Effector CD8-positive, alpha-beta T cell (primary cell): ENCODE results near the gene U2AF1L4.

Experiments used
- DNase-seq: peaks from one replicate; lab custom pipeline; 2025; lab: John Stamatoyannopoulos, UW
- total RNA-seq, 4 experiments: gene quantifications; one replicate each; lab custom pipeline; 2026; lab: John Stamatoyannopoulos, UW

The U2AF1L4 gene, protein sequence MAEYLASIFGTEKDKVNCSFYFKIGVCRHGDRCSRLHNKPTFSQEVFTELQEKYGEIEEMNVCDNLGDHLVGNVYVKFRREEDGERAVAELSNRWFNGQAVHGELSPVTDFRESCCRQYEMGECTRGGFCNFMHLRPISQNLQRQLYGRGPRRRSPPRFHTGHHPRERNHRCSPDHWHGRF
- 3.8 to 6.2 (median 4.3) reads per million in 4 experiments for total RNA-seq

DNA sequence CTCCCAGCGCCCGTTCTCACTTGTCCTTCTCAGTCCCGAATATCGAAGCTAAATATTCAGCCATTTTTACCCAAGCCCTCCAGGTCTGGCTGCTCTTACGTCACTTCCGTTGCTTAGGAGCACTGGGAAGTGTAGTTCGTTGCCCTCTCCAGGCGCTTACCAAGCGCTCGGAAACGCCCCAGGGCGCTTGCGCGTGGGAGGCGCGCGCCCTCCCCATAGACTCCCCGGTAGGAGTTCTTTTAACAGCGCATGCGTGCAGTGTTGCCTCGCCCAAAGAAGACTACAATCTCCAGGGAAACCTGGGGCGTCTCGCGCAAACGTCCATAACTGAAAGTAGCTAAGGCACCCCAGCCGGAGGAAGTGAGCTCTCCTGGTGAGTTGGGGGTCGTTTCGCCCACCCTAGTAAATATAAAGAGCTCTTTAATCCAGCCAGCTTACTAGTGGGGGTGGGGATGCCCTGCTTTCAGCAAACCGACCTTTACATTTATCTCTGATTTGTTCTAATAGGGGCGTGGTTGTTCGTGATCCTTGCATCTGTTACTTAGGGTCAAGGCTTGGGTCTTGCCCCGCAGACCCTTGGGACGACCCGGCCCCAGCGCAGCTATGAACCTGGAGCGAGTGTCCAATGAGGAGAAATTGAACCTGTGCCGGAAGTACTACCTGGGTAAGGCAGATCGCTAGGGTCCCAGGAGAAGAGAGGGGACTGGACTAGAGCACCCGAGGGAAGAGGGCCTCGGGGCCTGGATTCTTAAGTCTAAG is at the start of gene U2AF1L4, which contains the start of gene PSENEN:
U2AF1L4 (minus strand) TSS at position 91 of the 759 bp plus-strand sequence; CDS start at position 64, 27 bp downstream.
PSENEN (plus strand) TSS at position 324 of the 759 bp plus-strand sequence; CDS start at position 604, 280 bp downstream.
- peak; percentile 93 for DNase-seq

- no peak for DNase-seq
Measured at GRCh38 chr19:35793381-35794165, 48.4 kb upstream of the U2AF1L4 start.

DNA sequence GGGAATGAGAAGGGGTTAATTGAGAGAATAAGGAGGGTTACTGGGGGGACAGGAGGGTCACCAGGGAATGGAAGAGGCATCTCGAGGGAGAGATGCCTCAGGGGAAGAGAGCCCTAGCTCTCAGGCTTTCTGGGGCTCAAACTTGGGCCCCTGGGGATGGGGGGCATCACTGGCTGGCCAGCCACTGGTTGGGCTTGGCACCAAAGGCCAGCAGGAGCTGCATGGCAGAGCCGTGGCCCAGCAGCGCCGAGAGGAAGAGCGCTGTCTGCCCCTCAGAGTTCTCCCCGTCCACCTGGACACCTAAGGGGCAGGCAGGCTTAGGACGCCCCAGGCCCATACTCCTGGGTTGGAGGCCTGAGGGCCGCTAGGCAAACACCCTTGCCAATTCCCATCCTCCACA is 47.7 kb upstream of the U2AF1L4 start:
- DNase-seq = no peak

GRCh38 chr19:35792312-35792711 is 47.1 kb upstream of the U2AF1L4 start:
- DNase-seq = no peak

- DNase-seq = no peak
Measured at GRCh38 chr19:35791814-35792279, 46.6 kb upstream of the U2AF1L4 start.

DNA sequence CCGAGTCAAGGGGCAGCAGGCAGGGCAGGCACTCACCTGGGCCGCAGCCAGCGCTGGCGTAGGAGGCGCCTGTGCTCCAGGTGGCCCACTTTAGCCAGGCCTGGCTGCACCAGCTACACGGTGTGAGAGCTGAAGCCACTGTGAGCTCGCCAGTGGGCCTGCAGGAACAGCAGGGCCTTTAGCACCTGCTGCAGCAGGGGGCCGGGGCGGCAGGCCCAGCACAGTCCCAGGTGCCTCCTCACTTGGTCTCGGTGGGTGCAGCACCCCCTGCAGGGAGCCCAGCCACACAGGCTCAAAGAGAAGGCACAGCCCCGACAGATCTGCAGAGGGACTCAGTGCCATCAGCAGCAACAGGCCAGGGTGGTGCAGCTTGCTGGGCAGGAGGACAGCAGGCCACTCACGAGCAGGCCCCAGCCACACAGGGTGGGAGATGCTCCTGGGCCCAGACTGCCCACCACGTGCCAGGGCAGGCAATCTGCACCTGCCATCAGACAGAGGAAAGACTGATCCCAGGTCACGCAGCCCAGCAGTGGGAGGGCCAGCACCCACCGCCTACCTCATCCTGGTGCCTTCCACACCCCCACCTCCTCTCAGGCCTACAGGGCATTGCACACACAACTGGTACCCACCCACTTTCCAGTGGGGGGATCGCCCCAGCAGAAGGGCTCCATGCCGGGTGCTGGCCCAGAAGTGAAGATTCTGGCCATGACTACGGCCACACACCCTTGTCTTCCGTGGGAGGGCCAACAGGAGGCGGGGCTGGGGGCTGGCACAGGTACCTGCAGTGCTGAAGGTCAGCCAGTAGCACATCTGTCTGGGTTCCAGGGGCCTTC is 46.0 kb upstream of the U2AF1L4 start:
- DNase-seq = no peak

GRCh38 chr19:35789978-35790944 is 45.0 kb upstream of the U2AF1L4 start:
- no peak for DNase-seq

DNA sequence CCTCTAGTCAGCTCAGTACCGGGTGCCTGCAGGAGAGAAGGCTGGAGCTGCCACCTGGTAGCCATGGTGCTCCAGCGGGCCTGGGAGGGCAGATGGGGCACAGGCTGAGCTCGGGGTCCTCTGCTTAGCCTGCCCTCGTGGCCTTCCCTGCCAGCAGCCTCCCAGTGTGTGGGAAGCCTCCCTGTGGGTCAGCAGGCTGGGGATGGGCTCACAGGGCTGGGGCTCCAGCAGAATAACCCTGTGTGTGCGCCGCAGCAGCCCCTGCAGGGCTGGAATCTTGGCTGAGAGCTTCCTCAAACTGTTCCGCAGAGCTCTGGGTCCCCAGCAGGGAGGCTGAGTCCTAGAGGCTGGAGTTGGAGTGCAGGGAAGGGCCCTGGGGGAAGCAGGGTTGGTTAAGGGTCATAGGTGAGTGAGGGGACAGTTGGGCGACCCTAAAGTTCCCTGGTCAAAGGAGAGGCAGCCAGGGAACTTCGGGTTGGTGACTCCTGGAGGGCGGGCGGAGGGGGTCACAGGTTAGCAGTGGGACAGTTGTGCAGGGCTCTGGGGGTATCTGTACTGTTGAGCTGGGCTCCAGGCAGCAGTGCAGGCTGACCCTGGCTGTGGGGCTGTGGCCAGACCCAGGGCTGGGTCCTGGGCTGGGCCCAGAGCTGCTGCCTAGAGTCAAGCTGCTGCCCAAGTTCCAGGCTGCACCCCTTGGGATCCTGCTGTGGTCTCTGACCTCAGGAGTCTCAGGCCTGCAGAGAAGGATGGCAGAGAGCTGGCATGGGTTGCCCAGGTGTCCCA is 44.2 kb upstream of the U2AF1L4 start:
- no peak for DNase-seq

DNA sequence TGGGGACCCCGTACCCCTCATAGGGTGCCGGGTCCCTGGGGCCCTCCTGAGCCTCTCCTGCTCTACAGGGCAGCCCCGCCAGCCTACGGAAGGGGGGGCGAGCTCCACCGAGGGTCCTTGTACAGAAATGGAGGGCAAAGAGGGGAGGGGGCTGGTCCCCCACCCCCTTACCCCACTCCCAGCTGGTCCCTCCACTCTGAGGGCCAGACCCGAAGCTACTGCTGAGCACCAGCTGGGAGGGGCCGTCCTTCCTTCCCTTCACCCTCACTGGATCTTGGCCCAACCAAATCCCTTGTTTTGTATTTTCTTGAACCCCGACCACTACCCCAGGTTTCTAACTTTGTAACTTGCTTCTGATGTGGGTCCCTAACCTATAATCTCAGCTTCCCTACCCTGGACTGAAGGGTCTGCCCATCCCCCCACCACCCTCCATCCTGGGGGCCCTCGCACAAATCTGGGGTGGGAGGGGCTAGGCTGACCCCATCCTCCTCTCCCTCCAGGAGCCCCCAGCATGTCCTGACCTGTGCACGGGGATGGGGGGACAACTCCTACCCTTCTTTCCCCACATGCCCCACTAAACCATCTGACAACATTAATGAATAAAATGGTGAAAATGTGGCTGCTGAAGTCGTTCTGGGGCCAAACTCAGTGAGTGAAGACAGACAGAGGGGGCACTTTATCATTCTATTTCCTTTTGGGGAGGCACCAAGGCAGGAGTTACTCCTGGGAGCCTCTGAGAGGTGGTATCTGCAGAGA is 43.2 kb upstream of the U2AF1L4 start:
- no peak for DNase-seq

DNA sequence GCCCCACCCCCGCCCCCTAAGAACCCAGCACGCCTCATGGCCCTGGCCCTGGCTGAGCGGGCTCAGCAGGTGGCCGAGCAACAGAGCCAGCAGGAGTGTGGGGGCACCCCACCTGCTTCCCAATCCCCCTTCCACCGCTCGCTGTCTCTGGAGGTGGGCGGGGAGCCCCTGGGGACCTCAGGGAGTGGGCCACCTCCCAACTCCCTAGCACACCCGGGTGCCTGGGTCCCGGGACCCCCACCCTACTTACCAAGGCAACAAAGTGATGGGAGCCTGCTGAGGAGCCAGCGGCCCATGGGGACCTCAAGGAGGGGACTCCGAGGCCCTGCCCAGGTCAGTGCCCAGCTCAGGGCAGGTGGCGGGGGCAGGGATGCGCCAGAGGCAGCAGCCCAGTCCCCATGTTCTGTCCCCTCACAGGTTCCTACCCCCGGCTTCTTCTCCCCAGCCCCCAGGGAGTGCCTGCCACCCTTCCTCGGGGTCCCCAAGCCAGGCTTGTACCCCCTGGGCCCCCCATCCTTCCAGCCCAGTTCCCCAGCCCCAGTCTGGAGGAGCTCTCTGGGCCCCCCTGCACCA is 42.1 kb upstream of the U2AF1L4 start:
- DNase-seq = no peak

DNA sequence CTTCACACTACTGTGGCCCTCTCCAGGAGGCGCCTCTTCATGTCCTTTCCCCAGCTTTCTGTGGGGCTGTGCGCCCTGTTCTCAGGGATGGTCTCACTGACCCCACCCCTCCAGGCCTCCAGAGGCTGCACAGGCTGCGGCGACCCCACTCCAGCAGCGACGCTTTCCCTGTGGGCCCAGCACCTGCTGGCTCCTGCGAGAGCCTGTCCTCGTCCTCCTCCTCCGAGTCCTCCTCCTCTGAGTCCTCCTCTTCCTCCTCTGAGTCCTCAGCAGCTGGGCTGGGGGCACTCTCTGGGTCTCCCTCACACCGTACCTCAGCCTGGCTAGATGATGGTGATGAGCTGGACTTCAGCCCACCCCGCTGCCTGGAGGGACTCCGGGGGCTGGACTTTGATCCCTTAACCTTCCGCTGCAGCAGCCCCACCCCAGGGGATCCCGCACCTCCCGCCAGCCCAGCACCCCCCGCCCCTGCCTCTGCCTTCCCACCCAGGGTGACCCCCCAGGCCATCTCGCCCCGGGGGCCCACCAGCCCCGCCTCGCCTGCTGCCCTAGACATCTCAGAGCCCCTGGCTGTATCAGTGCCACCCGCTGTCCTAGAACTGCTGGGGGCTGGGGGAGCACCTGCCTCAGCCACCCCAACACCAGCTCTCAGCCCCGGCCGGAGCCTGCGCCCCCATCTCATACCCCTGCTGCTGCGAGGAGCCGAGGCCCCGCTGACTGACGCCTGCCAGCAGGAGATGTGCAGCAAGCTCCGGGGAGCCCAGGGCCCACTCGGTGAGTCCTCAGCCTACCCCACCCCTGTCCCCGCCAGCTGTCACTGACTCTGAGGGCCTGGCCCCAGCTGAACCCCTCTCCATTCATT is 41.3 kb upstream of the U2AF1L4 start:
- no peak for DNase-seq

DNA sequence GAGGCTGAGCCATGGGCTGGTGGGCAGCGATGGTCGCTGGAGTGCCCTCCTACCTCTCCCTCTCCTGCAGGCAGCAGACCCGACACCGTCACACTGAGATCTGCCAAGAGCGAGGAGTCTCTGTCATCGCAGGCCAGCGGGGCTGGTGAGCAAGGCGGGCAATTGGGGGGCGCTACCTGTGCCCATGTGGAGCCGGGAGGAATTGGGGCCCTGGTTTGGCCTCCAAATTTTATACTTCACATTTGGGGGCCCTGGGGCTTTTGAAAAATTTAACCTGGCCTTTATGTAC is 40.1 kb upstream of the U2AF1L4 start:
- no peak for DNase-seq

DNA sequence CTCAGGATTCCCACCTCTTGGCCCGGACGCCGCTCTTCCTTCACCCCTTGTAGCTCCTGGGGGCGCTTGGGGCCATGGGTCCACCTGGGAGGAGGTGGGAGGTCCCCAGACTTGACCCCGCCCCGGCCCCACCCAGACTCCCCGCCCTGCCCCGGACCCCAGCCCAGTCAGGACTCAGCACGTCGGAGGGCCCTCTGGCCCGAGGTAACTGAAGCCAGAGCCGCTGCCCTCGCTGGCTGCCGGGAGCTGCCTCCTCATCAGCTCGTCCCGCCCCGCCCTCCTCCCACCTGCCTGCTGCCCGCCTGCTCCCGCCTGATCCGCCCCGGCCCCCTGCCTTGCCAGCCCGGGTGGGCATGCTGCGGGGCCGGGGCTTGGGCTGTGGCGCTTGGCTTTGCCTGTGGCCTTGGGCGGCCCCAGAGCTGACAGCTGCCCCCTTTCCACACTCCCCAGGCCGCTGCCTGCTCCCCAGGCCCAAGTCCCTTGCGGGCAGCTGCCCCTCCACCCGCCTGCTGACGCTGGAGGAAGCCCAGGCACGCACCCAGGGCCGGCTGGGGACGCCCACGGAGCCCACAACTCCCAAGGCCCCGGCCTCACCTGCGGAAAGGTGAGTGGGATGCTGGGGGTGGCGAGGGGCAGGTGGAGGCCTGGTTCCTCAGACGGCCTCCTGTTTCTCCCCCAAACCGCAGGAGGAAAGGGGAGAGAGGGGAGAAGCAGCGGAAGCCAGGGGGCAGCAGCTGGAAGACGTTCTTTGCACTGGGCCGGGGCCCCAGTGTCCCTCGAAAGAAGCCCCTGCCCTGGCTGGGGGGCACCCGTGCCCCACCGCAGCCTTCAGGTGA is 39.5 kb upstream of the U2AF1L4 start:
- no peak for DNase-seq

- no peak for DNase-seq
Measured at GRCh38 chr19:35783469-35784434, 38.5 kb upstream of the U2AF1L4 start.

DNA sequence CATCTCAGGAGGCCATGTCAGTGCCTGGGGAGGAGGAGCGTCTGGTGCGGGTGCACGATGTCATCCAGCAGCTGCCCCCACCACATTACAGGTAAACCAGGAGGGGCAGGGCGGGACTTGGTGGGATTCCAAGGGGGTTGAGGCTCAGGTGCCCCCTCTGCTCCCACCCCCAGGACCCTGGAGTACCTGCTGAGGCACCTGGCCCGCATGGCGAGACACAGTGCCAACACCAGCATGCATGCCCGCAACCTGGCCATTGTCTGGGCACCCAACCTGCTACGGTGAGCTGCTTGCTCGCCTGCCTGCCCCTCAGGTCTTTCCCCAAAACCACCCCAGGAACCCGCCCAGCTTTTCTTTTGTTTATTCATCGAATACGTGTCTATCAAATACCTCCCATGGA is 37.4 kb upstream of the U2AF1L4 start:
- DNase-seq = no peak

GRCh38 chr19:35781650-35782049 is 36.4 kb upstream of the U2AF1L4 start:
- no peak for DNase-seq
